Fibroblast of lung (primary cell): ENCODE measurements around the gene ITGA3.

Experiments
- EZH2 ChIP-seq: IDR thresholded peaks from 2 replicates; pipeline ENCODE4 v1.5.1; 2012; ENCODE audit warnings: low read length, control low read depth, mild to moderate bottlenecking; ENCODE audit errors: missing control alignments
- TF ChIP-seq, protein P1 (sequence below), 2 donors: IDR thresholded peaks in 1 of 2; conservative IDR thresholded peaks in 1 of 2; 1 replicate in 1 of 2; 2 replicates in 1 of 2; pipeline ENCODE4 v1.5.1; 2011 to 2012; ENCODE audit warnings: low read length in 2 of 2, control low read depth in 1 of 2, inconsistent platforms in 1 of 2, low read depth in 1 of 2, mild to moderate bottlenecking in 1 of 2

DNA sequence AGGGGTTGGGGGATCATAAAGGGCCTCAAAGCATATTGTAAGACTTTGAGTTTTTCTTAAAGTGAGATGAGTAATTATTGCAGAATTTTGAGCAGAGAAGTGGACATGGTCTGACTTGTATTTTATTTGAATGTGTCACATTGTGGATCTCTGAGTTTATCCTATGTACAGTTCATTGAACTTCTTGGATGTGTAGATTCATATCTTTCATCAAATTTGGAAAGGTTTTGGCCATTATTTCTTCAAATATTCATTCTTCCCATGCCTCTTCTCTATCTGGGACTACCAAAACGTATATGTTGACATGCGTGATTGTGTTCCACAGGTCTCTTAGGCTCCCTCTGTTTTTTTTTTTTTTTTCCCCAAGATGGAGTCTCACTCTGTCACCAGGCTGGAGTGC lies 46.6 kb upstream of the ITGA3 start:
- TF ChIP-seq, protein P1, sequence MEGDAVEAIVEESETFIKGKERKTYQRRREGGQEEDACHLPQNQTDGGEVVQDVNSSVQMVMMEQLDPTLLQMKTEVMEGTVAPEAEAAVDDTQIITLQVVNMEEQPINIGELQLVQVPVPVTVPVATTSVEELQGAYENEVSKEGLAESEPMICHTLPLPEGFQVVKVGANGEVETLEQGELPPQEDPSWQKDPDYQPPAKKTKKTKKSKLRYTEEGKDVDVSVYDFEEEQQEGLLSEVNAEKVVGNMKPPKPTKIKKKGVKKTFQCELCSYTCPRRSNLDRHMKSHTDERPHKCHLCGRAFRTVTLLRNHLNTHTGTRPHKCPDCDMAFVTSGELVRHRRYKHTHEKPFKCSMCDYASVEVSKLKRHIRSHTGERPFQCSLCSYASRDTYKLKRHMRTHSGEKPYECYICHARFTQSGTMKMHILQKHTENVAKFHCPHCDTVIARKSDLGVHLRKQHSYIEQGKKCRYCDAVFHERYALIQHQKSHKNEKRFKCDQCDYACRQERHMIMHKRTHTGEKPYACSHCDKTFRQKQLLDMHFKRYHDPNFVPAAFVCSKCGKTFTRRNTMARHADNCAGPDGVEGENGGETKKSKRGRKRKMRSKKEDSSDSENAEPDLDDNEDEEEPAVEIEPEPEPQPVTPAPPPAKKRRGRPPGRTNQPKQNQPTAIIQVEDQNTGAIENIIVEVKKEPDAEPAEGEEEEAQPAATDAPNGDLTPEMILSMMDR (conservative IDR thresholded peaks at IDR 0.05 in 1 of 2, IDR thresholded peaks at IDR 0.05 in 1 of 2; ENCODE audit: low read depth in 1 of 2, low read length in 2 of 2): no peak
- no peak for TF ChIP-seq EZH2
